DND-41 (cell line): Measurements from ENCODE around the gene DSCAM.

Source experiments
- CTCF ChIP-seq: IDR thresholded peaks from 2 replicates; pipeline ENCODE4 v1.5.1; 2012; ENCODE audit warnings: borderline replicate concordance, low read length, moderate library complexity, mild to moderate bottlenecking; ENCODE audit not compliant: poor library complexity, severe bottlenecking; ENCODE audit errors: extremely low read depth
- EZH2 ChIP-seq: IDR thresholded peaks from 3 replicates; pipeline ENCODE4 v1.6.1; 2012; ENCODE audit warnings: borderline replicate concordance, low read depth, mild to moderate bottlenecking, moderate library complexity, low read length, inconsistent platforms; ENCODE audit not compliant: severe bottlenecking

GRCh38 chr21:40176724-40177123 is 670.2 kb downstream of the DSCAM start:
- TF ChIP-seq CTCF (no peak), EZH2 (no peak)
